Fibroblast of lung (primary cell): ENCODE measurements around the gene SCLT1.

Experiments
- CTCF ChIP-seq, 2 donors: IDR thresholded peaks in 1 of 2; conservative IDR thresholded peaks in 1 of 2; 1 replicate in 1 of 2; 2 replicates in 1 of 2; pipeline ENCODE4 v1.5.1; 2011 to 2012; ENCODE audit warnings: low read length in 2 of 2, control low read depth in 1 of 2, inconsistent platforms in 1 of 2, low read depth in 1 of 2, mild to moderate bottlenecking in 1 of 2
- EZH2 ChIP-seq: IDR thresholded peaks from 2 replicates; pipeline ENCODE4 v1.5.1; 2012; ENCODE audit warnings: low read length, control low read depth, mild to moderate bottlenecking; ENCODE audit errors: missing control alignments

- TF ChIP-seq CTCF (conservative IDR thresholded peaks at IDR 0.05 in 1 of 2, IDR thresholded peaks at IDR 0.05 in 1 of 2; ENCODE audit: low read depth in 1 of 2, low read length in 2 of 2) (no peak), EZH2 (no peak)
These were observed 34.3 kb downstream of the SCLT1 start for GRCh38 chr4:129059028-129059427.
